CD4-positive, alpha-beta T cell treated with Interferon alpha-2 for 1 hour (primary cell): ENCODE measurements around the gene TEKTIP1.

Experiments
- DNase-seq, 2 donors: peaks; one replicate each; pipeline ENCODE4 v3.0.0-alpha.2; 2020 to 2022

Gene TEKTIP1

GRCh38 chr19:3538965-3539755 is at the start of gene TEKTIP1:
TEKTIP1 (plus strand) TSS chr19:3539174; CDS start chr19:3539178, 4 bp downstream.
- DNase-seq, result no peak

DNA sequence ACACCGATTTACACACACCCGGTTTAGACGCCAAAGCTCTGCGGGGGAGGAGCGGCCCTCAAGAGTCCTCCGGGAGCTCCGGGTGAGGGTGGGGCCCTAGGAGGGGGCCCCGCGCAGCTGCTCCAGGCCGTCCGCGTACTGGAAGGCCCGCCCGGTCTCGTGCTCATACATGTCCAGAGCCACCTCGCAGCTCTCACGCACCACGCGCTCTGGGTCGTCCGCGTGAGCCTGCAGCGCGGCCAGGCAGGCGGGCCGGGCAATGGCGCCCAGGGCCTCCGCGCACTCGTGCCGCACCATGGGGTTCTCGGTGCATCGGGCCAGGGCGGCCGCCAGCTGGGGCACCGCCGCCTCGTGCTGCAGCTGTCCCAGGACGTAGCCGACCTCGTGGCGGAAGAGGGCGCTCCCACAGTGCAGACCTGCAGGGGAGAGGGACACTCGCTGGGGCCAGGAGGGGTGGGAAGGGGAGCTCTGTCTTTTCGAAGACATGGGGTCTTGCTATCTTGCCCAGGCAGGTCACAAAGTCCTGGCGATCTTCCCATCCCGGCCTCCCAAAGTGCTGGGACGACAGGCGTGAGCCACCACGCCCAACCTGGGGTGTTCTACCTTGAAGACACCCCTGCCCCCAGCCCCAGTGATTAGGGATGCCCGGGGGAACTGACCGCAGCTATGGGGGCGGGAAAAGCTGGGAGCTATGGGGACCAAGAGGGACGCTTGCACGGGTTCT is 47.4 kb upstream of the TEKTIP1 start:
- no peak for DNase-seq

GRCh38 chr19:3492131-3492839 is 46.7 kb upstream of the TEKTIP1 start:
- no peak for DNase-seq

DNA sequence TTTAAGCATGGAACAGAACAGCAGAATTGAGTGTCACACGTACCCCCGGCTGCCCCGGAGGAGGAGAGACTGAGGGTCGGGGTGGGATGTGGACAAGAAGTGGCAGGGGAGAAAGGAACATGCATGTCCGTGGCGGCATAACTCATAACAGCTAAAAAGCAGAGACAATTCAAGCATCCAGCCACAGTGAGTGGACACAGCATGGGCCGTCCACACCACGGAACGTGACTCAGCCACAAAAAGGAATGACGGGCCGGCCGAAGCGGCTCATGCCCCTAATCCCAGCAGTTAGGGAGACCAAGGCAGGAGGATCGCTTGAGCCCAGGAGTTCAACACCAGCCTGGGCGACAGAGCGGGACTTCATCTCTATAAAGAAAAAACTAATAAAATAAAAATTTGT is 46.1 kb upstream of the TEKTIP1 start:
- DNase-seq, result no peak

DNA sequence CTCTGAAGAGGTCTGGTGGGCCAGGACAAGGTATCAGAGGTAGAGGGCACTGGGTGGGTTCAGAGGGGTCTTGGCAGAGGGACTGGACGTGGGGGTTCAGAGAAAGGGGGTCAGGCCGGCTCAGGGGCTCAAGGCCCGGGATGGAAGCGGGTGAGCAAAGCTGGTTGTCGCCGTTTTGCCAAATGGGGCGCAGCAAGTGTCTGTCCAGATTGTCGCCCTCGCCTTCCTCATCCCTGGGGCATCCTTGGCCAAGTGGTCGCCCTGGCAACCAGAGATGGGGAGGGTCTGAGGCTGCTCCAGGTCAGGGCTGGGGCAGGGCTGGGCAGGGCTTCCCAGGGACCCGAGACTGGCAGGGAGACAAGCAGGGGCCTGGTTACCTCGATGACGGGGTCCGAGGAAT is 45.3 kb upstream of the TEKTIP1 start:
- DNase-seq, result no peak

GRCh38 chr19:3494051-3494450 is 44.9 kb upstream of the TEKTIP1 start:
- DNase-seq, result peak in 1 of 2 donors; percentile 38

DNA sequence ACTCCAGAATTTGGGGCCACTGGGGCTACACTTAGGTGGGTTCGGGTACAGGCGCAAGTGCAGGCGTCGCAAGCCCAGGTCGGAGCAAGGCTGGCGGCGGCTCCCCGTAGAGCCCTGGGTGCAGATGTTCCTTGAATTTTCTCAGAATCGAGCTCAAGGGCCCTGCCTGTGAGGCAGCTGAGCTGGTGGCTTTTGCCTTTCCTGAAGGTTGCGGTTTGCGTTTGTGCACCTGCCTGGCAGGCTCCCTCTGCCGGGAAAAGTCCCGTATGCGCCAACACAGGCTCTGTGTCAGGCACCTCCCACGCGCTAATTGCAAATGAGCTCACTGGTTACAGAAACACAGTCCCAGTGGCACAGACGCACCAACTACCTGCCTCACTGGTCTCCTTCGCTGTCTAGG is 44.4 kb upstream of the TEKTIP1 start:
- DNase-seq, result peak; percentile 54 to 70

GRCh38 chr19:3496392-3497273 is 42.3 kb upstream of the TEKTIP1 start:
- no peak for DNase-seq

- no peak for DNase-seq
Observed at GRCh38 chr19:3497757-3498520, 41.0 kb upstream of the TEKTIP1 start.

GRCh38 chr19:3499738-3500428 is 39.1 kb upstream of the TEKTIP1 start:
- DNase-seq, result no peak

DNA sequence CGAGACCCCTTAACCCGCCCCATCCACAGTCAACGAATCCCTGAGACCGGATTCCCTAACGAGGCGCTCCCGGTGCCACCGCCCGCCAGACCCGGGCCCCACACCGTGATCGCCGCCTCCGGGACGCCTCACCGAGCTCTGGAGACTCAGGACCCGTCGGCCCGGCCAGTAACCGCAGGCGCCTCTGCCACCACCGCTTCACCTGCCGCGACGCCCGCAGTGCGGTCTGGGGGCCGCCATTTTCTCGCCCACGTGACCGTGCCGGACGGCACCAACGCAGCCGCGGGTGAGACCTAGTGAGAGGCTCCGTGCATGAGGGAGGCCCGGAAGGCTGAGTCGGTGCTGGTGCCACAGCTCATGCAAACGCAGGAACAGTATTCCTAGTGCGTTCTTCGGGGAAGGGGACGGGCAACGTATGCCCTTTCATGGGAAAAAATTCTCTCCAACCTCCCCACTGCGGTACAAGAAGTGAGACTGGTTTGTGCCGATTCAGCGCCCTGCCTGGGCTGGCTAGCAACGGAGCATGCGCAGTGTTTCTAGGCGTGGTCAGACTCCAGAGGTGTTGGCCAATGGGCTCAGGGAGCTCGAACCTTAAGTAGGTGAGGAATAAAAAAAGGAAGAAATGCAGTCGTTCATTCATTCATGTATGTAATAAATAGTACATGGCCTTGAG is 38.4 kb upstream of the TEKTIP1 start, which contains the start of gene DOHH:
Gene DOHH (minus strand): TSS at position 246 of the 673 bp plus-strand sequence. CDS start 3,860 bp downstream, outside the sequence.
- DNase-seq, result peak; percentile 96 to 97

- DNase-seq, result no peak
Observed at GRCh38 chr19:3501780-3502179, 37.2 kb upstream of the TEKTIP1 start.

- no peak for DNase-seq
Observed at GRCh38 chr19:3503036-3503572, 35.9 kb upstream of the TEKTIP1 start.

DNA sequence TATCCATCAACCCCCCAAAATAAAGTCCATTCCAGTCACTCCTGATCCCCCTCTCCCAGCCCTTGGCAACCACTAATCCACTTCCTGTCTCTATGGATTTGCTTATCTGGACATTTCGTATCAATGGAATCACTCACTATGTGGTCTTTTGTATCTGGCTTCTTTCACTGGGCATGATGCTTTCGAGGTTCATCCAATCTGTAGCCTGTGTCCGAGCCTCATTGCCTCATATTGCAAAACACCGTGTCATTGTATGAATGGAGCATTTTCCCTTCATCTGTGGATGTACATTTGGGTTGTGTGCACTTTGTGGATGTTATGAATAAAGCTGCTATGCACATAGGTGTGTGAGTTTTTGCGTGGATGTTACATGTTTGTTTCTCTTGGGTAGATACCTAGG is 34.2 kb upstream of the TEKTIP1 start:
- no peak for DNase-seq

GRCh38 chr19:3505598-3506383 is 33.2 kb upstream of the TEKTIP1 start, which contains the start of gene FZR1:
FZR1 (plus strand) TSS chr19:3506311; CDS start chr19:3522990, 16,679 bp downstream.
- DNase-seq, result peak; percentile 100

GRCh38 chr19:3506384-3507340 is 32.3 kb upstream of the TEKTIP1 start:
- DNase-seq, result peak; percentile 33 to 63

- peak; percentile 18 to 58 for DNase-seq
Observed at GRCh38 chr19:3507371-3508120, 31.4 kb upstream of the TEKTIP1 start.
